HUDEP-2 (cell line): ENCODE results near the gene LRRC15.

Source experiments
- DNase-seq, 76 experiments: peaks; one replicate each; lab custom pipeline; 2025; ENCODE audit not compliant: unreplicated experiment in 76 of 76; lab: John Stamatoyannopoulos, UW

The LRRC15 gene

GRCh38 chr3:194306109-194306686, 63.3 kb downstream of the LRRC15 start:
- no peak for DNase-seq

GRCh38 chr3:194305356-194306108, 64.0 kb downstream of the LRRC15 start:
- DNase-seq: no peak
